HepG2 (cell line): ENCODE measurements around the gene RUSC1. TPM values are rescaled to one million over a fixed set of nuclear protein-coding genes. Genes with fewer than 3 reads are reported as not detected.

Experiments
- BHLHE40 ChIP-seq: IDR thresholded peaks from 2 replicates; pipeline ENCODE4 v1.6.1; 2011; ENCODE audit warnings: low read length, improper control_type of control experiment
- BRCA1 ChIP-seq: sonication (generic); formaldehyde crosslinking; IDR thresholded peaks from 2 replicates; pipeline ENCODE4 v1.4.0; 2020; ENCODE audit warnings: missing genetic modification reagents
- CBX5 ChIP-seq: sonication (generic); formaldehyde crosslinking; IDR thresholded peaks from 2 replicates; pipeline ENCODE4 v1.4.0; 2020; ENCODE audit warnings: missing genetic modification reagents, borderline replicate concordance
- ERF ChIP-seq: IDR thresholded peaks from 2 replicates; pipeline ENCODE4 v1.6.1; 2018; ENCODE audit warnings: missing biosample characterization, missing genetic modification reagents
- FOXA3 ChIP-seq: IDR thresholded peaks from 2 replicates; pipeline ENCODE4 v1.6.1; 2016; ENCODE audit warnings: missing genetic modification reagents, missing compliant biosample characterization
- GTF2F1 ChIP-seq: fragments of 150-350 bp; IDR thresholded peaks from 2 replicates; pipeline ENCODE4 v1.6.1; 2014; ENCODE audit warnings: low read length
- HHEX ChIP-seq: IDR thresholded peaks from 2 replicates; pipeline ENCODE4 v1.6.1; 2016; ENCODE audit warnings: control low read depth
- MAFF ChIP-seq: IDR thresholded peaks from 2 replicates; pipeline ENCODE4 v1.6.1; 2011; ENCODE audit warnings: low read depth, low read length, improper control_type of control experiment
- MED13 ChIP-seq: sonication (generic); formaldehyde crosslinking; IDR thresholded peaks from 2 replicates; pipeline ENCODE4 v1.5.0; 2020; ENCODE audit warnings: missing genetic modification reagents
- MED8 ChIP-seq: sonication (generic); formaldehyde crosslinking; IDR thresholded peaks from 2 replicates; pipeline ENCODE4 v1.8.1; 2023; ENCODE audit warnings: mild to moderate bottlenecking, missing genetic modification reagents; ENCODE audit not compliant: insufficient replicate concordance
- MZF1 ChIP-seq: sonication (generic); formaldehyde crosslinking; IDR thresholded peaks from 2 replicates; pipeline ENCODE4 v1.8.1; 2023; ENCODE audit warnings: mild to moderate bottlenecking, missing genetic modification reagents, borderline replicate concordance
- NR2F2 ChIP-seq: IDR thresholded peaks from 2 replicates; pipeline ENCODE4 v1.6.1; 2012; ENCODE audit warnings: low read depth, inconsistent platforms, borderline replicate concordance
- SIX4 ChIP-seq: sonication (generic); formaldehyde crosslinking; IDR thresholded peaks from 2 replicates; pipeline ENCODE4 v1.4.0; 2020; ENCODE audit warnings: missing genetic modification reagents
- ZFAT ChIP-seq: sonication (generic); formaldehyde crosslinking; conservative IDR thresholded peaks from 2 replicates; pipeline ENCODE4 v1.8.1; 2023; ENCODE audit warnings: missing genetic modification reagents, inconsistent platforms
- ZNF225 ChIP-seq: sonication (generic); formaldehyde crosslinking; IDR thresholded peaks from 2 replicates; pipeline ENCODE4 v1.4.0; 2020; ENCODE audit warnings: mild to moderate bottlenecking, missing genetic modification reagents
- ZNF614 ChIP-seq: IDR thresholded peaks from 2 replicates; pipeline ENCODE4 v1.6.1; 2018; ENCODE audit warnings: missing biosample characterization, missing genetic modification reagents, inconsistent platforms, borderline replicate concordance
- ZNF749 ChIP-seq: sonication (generic); formaldehyde crosslinking; IDR thresholded peaks from 2 replicates; pipeline ENCODE4 v1.8.0; 2022; ENCODE audit warnings: mild to moderate bottlenecking, missing genetic modification reagents, moderate library complexity, borderline replicate concordance
- ZNF839 ChIP-seq: sonication (generic); formaldehyde crosslinking; IDR thresholded peaks from 2 replicates; pipeline ENCODE4 v1.4.0; 2020; ENCODE audit warnings: missing genetic modification reagents, mild to moderate bottlenecking, borderline replicate concordance
- ZSCAN29 ChIP-seq: sonication (generic); formaldehyde crosslinking; conservative IDR thresholded peaks from 2 replicates; pipeline ENCODE4 v1.4.0; 2020; ENCODE audit warnings: mild to moderate bottlenecking, missing genetic modification reagents
- polyA plus RNA-seq, 8 experiments: library from polyadenylated mRNA; depleted of rRNA in 3 of 8; stranded (reverse) in 7 of 8; unstranded in 1 of 8; fragments of >200 nt; fragmentation: Illumina TruSeq in 4 of 8; extraction: Trizol in 4 of 8; gene quantifications; 2 replicates each; pipeline versions ENCODE4 v1.2.1 to v1.2.3, GENCODE V29; 2011 to 2016; ENCODE audit warnings: low read depth in 4 of 8, missing spikeins in 1 of 8, mixed read lengths in 1 of 8; ENCODE audit not compliant: insufficient read depth in 1 of 8
- total RNA-seq, 5 experiments: library from RNA; depleted of rRNA; stranded (reverse); fragments of >200 nt; fragmentation: Illumina TruSeq; extraction: Trizol; gene quantifications; 2 replicates each; pipeline ENCODE4 v1.2.3, GENCODE V29; 2016; ENCODE audit warnings: low read depth in 1 of 5
- TF ChIP-seq, protein P1 (sequence below): sonication (generic); formaldehyde crosslinking; IDR thresholded peaks from 2 replicates; pipeline ENCODE4 v1.4.0; 2020; ENCODE audit warnings: missing genetic modification reagents
- TF ChIP-seq, protein P2 (sequence below): sonication (generic); formaldehyde crosslinking; IDR thresholded peaks from 2 replicates; pipeline ENCODE4 v1.5.0; 2020; ENCODE audit warnings: missing genetic modification reagents, mild to moderate bottlenecking, borderline replicate concordance
- TF ChIP-seq, protein P3 (sequence below): sonication (generic); formaldehyde crosslinking; IDR thresholded peaks from 2 replicates; pipeline ENCODE4 v1.4.0; 2020; ENCODE audit warnings: low read depth, mild to moderate bottlenecking, missing genetic modification reagents
- TF ChIP-seq, protein P4 (sequence below): sonication (generic); formaldehyde crosslinking; IDR thresholded peaks from 2 replicates; pipeline ENCODE4; 2020; ENCODE audit warnings: missing genetic modification reagents, mild to moderate bottlenecking, borderline replicate concordance

Gene RUSC1
- total and polyA plus RNA-seq, 2 of the 13 experiments (the other 11 are each of a cell fraction or from before 2014, with no cell fraction given) = 18.7 to 20.4 TPM

DNA sequence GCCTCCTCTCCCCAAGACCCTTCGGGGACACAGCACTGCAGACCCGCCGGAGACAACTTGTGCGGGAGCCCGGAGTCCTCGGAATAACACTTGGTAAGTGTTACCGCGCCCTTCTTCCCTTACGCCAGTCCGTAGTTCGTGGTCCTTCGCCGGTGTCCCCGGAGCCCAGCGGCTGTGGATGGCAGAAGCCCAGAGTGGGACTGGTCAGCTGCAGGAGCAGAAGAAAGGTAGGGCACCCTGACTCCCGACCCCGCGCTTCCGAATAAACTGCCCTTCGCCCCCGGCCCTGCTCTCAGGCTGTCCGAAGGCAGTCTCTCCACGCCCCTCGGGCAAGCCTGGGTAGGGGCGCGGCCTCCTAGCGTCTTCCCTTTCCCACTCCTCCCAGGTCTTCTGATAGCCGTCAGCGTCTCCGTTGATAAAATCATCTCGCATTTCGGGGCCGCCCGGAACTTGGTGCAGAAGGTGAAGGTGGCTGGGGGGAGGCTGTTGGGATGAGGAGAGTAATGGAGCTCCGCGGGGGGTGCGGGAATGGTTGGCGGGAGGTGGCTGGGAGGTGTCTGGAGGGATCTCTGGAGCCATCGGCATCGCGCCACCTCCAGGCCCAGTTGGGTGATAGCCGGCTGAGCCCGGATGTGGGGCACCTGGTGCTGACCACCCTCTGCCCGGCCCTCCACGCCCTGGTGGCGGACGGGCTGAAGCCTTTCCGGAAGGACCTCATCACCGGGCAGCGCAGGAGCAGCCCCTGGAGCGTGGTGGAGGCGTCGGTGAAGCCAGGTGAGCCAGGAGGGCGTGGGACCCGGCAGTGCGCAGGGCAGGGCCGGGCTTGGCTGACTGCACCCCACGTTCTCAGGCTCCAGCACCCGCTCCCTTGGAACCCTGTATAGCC, 4.3 kb downstream of the RUSC1 start (continued):
- TF ChIP-seq MED13 (CRISPR knock-in tag) (no peak), ZNF839 (CRISPR knock-in tag) (no peak), SIX4 (CRISPR knock-in tag) (no peak), ZNF749 (CRISPR knock-in tag) (no peak), HHEX (CRISPR knock-in tag) (no peak), BHLHE40 (no peak), MED8 (CRISPR knock-in tag) (peak; percentile 28), ZSCAN29 (CRISPR knock-in tag) (no peak), ZNF225 (no peak), ZFAT (CRISPR knock-in tag) (no peak), NR2F2 (no peak), CBX5 (CRISPR knock-in tag) (no peak), BRCA1 (no peak), ZNF614 (CRISPR knock-in tag) (no peak), FOXA3 (CRISPR knock-in tag) (0 out of 2 replicates have a peak, but pooled peaks have one; percentile 6), GTF2F1 (no peak), MZF1 (CRISPR knock-in tag) (no peak), ERF (CRISPR knock-in tag) (no peak), MAFF (no peak)
- TF ChIP-seq, protein P1, sequence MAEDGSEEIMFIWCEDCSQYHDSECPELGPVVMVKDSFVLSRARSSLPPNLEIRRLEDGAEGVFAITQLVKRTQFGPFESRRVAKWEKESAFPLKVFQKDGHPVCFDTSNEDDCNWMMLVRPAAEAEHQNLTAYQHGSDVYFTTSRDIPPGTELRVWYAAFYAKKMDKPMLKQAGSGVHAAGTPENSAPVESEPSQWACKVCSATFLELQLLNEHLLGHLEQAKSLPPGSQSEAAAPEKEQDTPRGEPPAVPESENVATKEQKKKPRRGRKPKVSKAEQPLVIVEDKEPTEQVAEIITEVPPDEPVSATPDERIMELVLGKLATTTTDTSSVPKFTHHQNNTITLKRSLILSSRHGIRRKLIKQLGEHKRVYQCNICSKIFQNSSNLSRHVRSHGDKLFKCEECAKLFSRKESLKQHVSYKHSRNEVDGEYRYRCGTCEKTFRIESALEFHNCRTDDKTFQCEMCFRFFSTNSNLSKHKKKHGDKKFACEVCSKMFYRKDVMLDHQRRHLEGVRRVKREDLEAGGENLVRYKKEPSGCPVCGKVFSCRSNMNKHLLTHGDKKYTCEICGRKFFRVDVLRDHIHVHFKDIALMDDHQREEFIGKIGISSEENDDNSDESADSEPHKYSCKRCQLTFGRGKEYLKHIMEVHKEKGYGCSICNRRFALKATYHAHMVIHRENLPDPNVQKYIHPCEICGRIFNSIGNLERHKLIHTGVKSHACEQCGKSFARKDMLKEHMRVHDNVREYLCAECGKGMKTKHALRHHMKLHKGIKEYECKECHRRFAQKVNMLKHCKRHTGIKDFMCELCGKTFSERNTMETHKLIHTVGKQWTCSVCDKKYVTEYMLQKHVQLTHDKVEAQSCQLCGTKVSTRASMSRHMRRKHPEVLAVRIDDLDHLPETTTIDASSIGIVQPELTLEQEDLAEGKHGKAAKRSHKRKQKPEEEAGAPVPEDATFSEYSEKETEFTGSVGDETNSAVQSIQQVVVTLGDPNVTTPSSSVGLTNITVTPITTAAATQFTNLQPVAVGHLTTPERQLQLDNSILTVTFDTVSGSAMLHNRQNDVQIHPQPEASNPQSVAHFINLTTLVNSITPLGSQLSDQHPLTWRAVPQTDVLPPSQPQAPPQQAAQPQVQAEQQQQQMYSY (CRISPR knock-in tag) = no peak
- TF ChIP-seq, protein P2, sequence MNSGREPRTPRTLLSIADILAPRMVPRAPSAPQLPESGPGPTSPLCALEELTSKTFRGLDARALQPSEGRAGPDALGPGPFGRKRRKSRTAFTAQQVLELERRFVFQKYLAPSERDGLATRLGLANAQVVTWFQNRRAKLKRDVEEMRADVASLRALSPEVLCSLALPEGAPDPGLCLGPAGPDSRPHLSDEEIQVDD (CRISPR knock-in tag) = no peak
- TF ChIP-seq, protein P3, sequence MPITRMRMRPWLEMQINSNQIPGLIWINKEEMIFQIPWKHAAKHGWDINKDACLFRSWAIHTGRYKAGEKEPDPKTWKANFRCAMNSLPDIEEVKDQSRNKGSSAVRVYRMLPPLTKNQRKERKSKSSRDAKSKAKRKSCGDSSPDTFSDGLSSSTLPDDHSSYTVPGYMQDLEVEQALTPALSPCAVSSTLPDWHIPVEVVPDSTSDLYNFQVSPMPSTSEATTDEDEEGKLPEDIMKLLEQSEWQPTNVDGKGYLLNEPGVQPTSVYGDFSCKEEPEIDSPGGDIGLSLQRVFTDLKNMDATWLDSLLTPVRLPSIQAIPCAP (CRISPR knock-in tag) = no peak
- TF ChIP-seq, protein P4, sequence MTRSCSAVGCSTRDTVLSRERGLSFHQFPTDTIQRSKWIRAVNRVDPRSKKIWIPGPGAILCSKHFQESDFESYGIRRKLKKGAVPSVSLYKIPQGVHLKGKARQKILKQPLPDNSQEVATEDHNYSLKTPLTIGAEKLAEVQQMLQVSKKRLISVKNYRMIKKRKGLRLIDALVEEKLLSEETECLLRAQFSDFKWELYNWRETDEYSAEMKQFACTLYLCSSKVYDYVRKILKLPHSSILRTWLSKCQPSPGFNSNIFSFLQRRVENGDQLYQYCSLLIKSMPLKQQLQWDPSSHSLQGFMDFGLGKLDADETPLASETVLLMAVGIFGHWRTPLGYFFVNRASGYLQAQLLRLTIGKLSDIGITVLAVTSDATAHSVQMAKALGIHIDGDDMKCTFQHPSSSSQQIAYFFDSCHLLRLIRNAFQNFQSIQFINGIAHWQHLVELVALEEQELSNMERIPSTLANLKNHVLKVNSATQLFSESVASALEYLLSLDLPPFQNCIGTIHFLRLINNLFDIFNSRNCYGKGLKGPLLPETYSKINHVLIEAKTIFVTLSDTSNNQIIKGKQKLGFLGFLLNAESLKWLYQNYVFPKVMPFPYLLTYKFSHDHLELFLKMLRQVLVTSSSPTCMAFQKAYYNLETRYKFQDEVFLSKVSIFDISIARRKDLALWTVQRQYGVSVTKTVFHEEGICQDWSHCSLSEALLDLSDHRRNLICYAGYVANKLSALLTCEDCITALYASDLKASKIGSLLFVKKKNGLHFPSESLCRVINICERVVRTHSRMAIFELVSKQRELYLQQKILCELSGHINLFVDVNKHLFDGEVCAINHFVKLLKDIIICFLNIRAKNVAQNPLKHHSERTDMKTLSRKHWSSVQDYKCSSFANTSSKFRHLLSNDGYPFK (CRISPR knock-in tag) = no peak
